Ecto neural progenitor cell (in vitro differentiated cells): ENCODE results near the gene TMEM175.

Source experiments
- DNase-seq: peaks from one replicate; pipeline ENCODE4 v3.0.0-alpha.2; 2018; ENCODE audit warnings: low spot score

The TMEM175 gene

GRCh38 chr4:947491-947971 is 15.3 kb downstream of the TMEM175 start:
- peak; percentile 39 for DNase-seq

- DNase-seq = no peak
Measured at GRCh38 chr4:948101-948935, 16.1 kb downstream of the TMEM175 start.

- DNase-seq = no peak
Measured at GRCh38 chr4:948936-949300, 16.7 kb downstream of the TMEM175 start.

GRCh38 chr4:949656-950055 is 17.4 kb downstream of the TMEM175 start:
- no peak for DNase-seq

GRCh38 chr4:950136-951020 is 18.1 kb downstream of the TMEM175 start:
- peak; percentile 39 for DNase-seq

- DNase-seq = peak; percentile 53
Measured at GRCh38 chr4:951186-951585, 18.9 kb downstream of the TMEM175 start.

GRCh38 chr4:951594-952468 is 19.6 kb downstream of the TMEM175 start:
- DNase-seq = no peak

- DNase-seq = peak; percentile 39
Measured at GRCh38 chr4:952881-953573, 20.8 kb downstream of the TMEM175 start.

- DNase-seq = no peak
Measured at GRCh38 chr4:953574-953915, 21.3 kb downstream of the TMEM175 start.

GRCh38 chr4:954211-955020 is 22.2 kb downstream of the TMEM175 start:
- DNase-seq = no peak

GRCh38 chr4:955161-955921 is 23.1 kb downstream of the TMEM175 start:
- no peak for DNase-seq

GRCh38 chr4:955931-956381 is 23.7 kb downstream of the TMEM175 start:
- no peak for DNase-seq

- peak; percentile 39 for DNase-seq
Measured at GRCh38 chr4:956531-957230, 24.4 kb downstream of the TMEM175 start.

- no peak for DNase-seq
Measured at GRCh38 chr4:957231-957580, 24.9 kb downstream of the TMEM175 start.

- DNase-seq = no peak
Measured at GRCh38 chr4:957581-958313, 25.5 kb downstream of the TMEM175 start.

- no peak for DNase-seq
Measured at GRCh38 chr4:958314-958665, 26.0 kb downstream of the TMEM175 start.

GRCh38 chr4:958696-959337 is 26.6 kb downstream of the TMEM175 start:
- no peak for DNase-seq
